Glomerular visceral epithelial cell (primary cell): ENCODE data around the gene FANK1.

ENCODE experiments used
- DNase-seq: peaks from one replicate; pipeline ENCODE4 v3.0.0-alpha.2; 2016; ENCODE audit errors: extremely low spot score

Gene FANK1

GRCh38 chr10:125985557-125986240 is 89.3 kb downstream of the FANK1 start:
- no peak for DNase-seq

GRCh38 chr10:125989791-125990190 is 93.4 kb downstream of the FANK1 start:
- DNase-seq, result no peak

GRCh38 chr10:125990974-125991373 is 94.6 kb downstream of the FANK1 start:
- no peak for DNase-seq

- DNase-seq, result no peak
These were observed 95.0 kb downstream of the FANK1 start for GRCh38 chr10:125991392-125991791.

GRCh38 chr10:125992254-125992653 is 95.9 kb downstream of the FANK1 start:
- no peak for DNase-seq

GRCh38 chr10:125994601-125995000 is 98.2 kb downstream of the FANK1 start:
- DNase-seq, result no peak

- no peak for DNase-seq
These were observed 99.5 kb downstream of the FANK1 start for GRCh38 chr10:125995726-125996304.

- no peak for DNase-seq
These were observed 101.2 kb downstream of the FANK1 start for GRCh38 chr10:125997586-125997985.

GRCh38 chr10:125999694-126000093 is 103.3 kb downstream of the FANK1 start:
- no peak for DNase-seq

GRCh38 chr10:126001576-126001975 is 105.2 kb downstream of the FANK1 start:
- DNase-seq, result peak; percentile 51

GRCh38 chr10:126004752-126005151 is 108.4 kb downstream of the FANK1 start:
- no peak for DNase-seq

GRCh38 chr10:126006264-126006663 is 109.9 kb downstream of the FANK1 start:
- no peak for DNase-seq

GRCh38 chr10:126006906-126007305 is 110.5 kb downstream of the FANK1 start:
- no peak for DNase-seq

GRCh38 chr10:126009650-126010049 is 113.3 kb downstream of the FANK1 start:
- no peak for DNase-seq

GRCh38 chr10:126011995-126012394 is 115.6 kb downstream of the FANK1 start:
- no peak for DNase-seq

GRCh38 chr10:126012485-126012884 is 116.1 kb downstream of the FANK1 start:
- DNase-seq, result peak; percentile 42

- DNase-seq, result peak; percentile 91
These were observed 117.3 kb downstream of the FANK1 start for GRCh38 chr10:126013489-126014281.

GRCh38 chr10:126014309-126014708 is 117.9 kb downstream of the FANK1 start:
- peak; percentile 95 for DNase-seq

- no peak for DNase-seq
These were observed 119.0 kb downstream of the FANK1 start for GRCh38 chr10:126015413-126015812.

GRCh38 chr10:126016156-126016805 is 119.9 kb downstream of the FANK1 start:
- DNase-seq, result peak; percentile 60

- DNase-seq, result no peak
These were observed 120.5 kb downstream of the FANK1 start for GRCh38 chr10:126016882-126017281.

- peak; percentile 93 for DNase-seq
These were observed 121.7 kb downstream of the FANK1 start for GRCh38 chr10:126017961-126018560.
